Measurements from ENCODE around the gene COQ2.

DNA sequence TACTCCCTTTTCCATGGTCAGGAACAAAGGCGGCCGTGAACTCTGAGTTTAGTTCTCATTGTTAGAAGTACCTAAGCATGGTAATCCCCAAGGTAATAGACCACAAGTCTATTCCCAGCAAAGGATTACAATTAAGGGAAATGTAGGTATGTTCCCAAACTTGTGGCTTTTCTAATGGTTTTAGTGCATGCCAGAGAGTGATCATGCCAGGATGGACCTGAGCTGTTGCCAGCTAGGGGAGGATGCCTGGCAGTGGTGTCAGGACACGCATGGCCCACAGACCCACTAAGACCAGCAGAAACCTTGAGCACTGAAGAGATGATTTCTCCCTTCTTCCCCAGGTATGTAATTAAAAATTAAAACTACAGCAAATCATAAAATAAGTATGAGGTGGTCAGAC is 60.8 kb downstream of the COQ2 start:
- TF ChIP-seq CTCF (optimal IDR thresholded peaks at IDR 0.05 in 1 of 3, IDR thresholded peaks at IDR 0.05 in 1 of 3, conservative IDR thresholded peaks at IDR 0.05 in 1 of 3; ENCODE audit: extremely low read depth in 1 of 3, insufficient read depth in 2 of 3, low read length in 3 of 3) = no peak
- TF ChIP-seq EZH2 (IDR thresholded peaks at IDR 0.05; ENCODE audit: low read length) = no peak
